GM21737 (cell line): Measurements from ENCODE around the gene CYTH2.
"Not testable (repeated sequence)": the region's sequence is repeated elsewhere in the genome, so short reads cannot be mapped to it uniquely, and the experiment has no call there.

Experiments
- ATAC-seq: cut with Tn5 transposase; IDR thresholded peaks from one replicate; pipeline ENCODE4 v1.9.1; 2021; ENCODE audit warnings: mild to moderate bottlenecking, moderate library complexity; ENCODE audit not compliant: unreplicated experiment

The CYTH2 gene

GRCh38 chr19:48510421-48511268 is 41.5 kb downstream of the CYTH2 start:
- ATAC-seq = no peak

GRCh38 chr19:48511321-48511731 is 42.2 kb downstream of the CYTH2 start:
- ATAC-seq = no peak

DNA sequence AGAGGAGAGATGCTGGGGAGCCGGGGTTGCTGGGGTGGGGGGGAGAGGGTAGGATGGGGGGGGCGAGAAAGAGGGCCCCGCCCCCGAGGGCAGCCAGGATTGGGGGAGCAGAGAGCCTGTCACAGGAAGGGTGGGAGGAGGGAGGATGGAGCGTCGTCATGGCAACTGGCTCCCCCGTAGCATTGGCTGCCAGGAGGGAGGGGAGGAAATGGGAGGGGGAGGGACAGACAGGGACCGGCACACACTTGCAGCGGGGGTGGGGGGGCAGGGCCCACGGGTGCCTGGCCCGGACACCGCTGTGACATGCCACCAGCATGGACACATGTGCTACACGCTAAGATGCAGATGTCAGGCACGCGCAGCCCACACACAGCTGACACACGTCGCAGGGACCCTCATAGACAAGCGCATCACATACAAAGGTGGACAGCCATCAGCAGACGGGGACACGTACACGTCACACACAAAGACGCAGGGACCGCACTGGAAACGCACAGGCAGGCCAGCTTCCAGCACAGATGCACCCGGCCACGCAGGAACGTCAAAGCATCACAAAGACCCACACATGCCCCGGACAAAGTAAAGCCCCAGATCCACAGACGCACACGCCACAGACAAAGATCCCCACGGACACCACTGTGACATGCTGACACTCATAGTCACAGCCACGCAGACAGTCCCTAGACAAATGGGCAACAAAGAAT is 42.8 kb downstream of the CYTH2 start, which contains the start of gene LMTK3:
TSS of gene LMTK3 (minus strand) at position 36 of the 704 bp plus-strand sequence. CDS start 259 bp downstream, outside the sequence.
- no peak for ATAC-seq

DNA sequence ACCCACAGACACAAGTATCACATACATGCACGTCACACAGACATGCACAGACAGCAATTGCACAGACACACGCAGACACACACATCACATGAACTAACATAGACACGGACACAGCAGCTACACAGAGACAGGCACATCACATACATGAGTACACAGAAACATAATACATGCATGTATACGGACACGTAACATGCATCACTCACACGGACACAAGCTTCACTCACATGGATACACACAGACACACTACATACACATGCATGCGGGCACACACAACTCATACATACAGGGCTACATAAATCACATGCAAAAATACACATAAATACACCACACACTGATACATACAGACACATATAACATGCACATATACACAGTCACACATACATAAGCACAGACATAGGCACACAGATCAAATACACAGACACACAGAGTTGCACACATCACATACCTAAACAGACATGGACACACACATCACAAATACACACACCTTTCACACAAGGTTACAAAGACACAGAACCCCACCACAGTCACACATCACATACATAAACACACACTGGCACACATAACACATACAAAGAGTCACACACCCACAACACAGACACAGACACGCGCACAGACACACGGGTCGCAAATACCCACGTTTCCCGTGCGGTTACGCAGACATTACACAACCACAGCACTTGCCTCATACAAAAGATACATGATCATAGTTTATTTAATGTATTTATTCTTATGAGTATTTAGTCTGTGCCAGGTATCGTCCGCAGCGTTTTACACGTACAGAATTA is 43.5 kb downstream of the CYTH2 start:
- ATAC-seq = no peak

DNA sequence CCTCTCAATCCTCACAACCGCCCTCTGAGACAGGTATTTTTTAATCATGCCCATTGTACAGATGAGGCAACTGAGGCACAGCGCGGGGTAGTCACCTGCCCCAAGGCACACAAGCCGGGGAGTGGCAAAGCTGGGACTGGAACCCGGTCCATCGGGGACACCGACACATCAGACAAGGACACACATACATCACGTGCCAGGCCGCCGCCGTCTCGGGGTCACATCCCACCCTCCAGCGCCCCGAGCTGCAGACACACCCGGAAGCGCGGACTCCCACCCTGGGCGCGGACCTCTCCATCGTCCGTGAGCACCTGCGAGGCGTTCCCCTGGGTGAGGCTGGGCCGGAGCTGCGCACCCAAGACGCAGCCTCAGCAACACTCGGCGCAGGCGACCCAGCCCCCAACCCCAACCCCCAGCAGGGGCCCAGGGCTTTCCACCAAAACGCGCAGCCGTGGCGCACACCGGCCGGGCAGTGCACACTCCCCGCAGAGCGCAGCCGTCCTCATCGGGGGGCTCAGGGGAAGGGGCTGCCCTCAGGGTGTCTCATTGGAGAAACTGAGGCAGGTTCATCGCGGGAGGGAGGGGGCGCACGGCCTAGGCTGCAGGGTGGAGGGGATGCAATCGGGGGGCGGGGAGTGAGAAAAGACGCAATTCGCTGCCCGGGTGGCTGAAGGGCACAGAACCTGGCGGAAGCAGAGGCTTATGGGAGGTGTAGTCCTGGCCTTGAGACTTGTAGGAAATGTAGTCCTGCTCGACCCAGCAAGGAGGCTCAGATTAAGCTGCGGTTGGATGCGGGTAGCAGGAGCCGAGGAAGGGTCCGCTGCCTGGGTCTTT is 44.3 kb downstream of the CYTH2 start:
- ATAC-seq = no peak

GRCh38 chr19:48514123-48514458 is 44.9 kb downstream of the CYTH2 start:
- ATAC-seq = no peak

DNA sequence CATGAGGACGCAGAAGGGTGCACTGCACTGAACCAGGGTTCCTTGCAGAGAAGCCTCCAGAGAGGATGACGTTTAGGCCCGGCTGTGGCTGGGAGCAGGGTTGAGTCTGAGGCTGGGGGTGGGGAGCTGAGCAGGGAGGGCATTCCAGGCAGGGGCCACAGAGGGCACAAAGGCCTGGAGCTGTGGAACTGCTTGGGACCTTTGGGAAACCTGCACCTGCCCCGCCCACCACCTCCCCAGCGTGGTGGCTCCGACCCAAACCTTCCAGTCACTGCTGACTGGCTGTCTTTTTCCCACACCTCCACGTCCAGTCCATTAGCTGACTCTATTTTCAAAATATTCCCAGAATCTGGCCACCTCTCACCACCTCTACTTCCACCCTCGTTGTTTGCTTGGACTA is 47.4 kb downstream of the CYTH2 start:
- ATAC-seq = no peak

- ATAC-seq = no peak
Measured at GRCh38 chr19:48518207-48518606, 49.0 kb downstream of the CYTH2 start.

DNA sequence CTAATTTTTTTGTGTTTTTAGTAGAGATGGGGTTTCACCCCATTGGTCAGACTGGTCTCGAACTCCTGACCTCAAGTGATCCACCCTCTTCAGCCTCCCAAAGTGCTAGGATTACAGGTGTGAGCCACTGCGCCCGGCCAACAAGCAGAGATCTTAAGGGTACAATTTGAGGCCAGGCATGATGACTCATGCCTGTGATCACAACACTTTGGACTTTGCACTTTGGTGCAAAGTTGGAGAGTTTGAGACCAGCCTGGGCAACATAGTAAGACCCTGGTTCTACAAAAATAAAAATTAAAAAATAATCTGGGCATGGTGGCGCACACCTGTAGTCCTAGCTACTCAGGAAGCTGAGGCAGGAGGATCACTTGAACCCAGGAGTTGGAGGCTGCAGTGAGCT is 50.3 kb downstream of the CYTH2 start:
- not testable (repeated sequence) for ATAC-seq

GRCh38 chr19:48520134-48520533 is 51.0 kb downstream of the CYTH2 start:
- ATAC-seq = no peak

DNA sequence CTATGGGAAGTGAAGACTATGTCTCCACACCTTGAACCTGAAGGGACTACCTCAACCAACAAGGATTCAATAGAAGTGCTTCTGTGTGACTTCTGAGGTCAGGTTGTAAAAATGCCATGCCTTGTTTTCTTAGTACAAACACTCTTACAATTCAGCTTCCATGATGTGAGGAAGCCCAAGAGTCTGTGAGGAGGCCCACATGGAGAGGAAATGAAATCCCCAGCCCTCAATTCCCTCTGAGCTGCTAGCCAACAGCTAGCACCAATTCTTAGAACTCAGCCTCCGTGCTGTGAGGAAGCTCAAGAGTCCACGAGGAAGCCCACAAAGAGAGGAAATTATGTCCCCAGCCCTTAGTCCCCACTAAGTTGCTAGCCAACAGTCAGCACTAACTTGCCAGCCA is 55.1 kb downstream of the CYTH2 start:
- ATAC-seq = no peak

DNA sequence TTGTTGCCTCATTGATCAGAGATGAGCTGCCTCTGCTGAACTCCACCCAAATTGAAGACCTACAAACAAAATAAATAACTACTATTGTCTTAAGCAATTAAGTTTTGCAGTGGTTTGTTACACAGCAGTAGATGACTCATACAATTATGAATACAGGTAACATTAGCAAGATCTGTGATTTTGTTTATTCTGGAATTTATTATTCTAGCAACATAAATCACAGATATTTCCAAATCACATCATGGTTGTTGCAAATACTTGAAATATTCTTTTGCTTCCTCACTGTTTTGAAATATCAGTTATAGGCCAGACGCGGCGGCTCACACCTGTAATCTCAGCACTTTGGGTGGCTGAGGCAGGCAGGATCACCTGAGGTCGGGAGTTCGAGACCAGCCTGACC is 55.6 kb downstream of the CYTH2 start:
- no peak for ATAC-seq

GRCh38 chr19:48529156-48529555 is 60.0 kb downstream of the CYTH2 start:
- ATAC-seq = no peak

GRCh38 chr19:48530066-48530720 is 61.0 kb downstream of the CYTH2 start:
- ATAC-seq = no peak

DNA sequence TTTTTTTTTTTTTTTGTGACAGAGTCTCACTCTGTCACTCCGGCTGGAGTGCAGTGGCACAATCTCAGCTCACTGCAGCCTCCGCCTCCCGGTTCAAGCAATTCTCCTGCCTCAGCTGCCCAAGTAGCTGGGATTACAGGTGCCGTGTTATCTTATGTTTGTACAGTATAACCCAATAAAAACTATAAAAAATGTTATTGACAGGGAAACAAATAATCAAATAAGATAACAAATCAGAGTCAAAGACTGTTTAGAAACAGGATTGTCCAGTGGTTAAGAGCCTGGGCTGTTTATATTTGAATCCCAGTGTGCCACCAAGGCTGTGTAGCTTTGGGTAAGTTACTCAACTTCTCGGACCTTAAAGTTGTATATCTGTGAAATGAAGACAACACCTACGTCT is 61.6 kb downstream of the CYTH2 start:
- no peak for ATAC-seq
